Naive B cell (primary cell): ENCODE measurements around the gene CUX1. TPM values are rescaled to one million over a fixed set of nuclear protein-coding genes. Genes with fewer than 3 reads are reported as not detected.

ENCODE experiments used
- ATAC-seq, 2 donors: fragments of 150-1000 bp; cut with Tn5 transposase; 2 replicates each; pipeline ENCODE4 v1.10.0; 2021; ENCODE audit warnings: low read depth in 2 of 2, mild to moderate bottlenecking in 2 of 2, moderate library complexity in 2 of 2
- DNase-seq: peaks from one replicate; pipeline ENCODE4 v3.0.0; 2022
- H3K27ac Mint-ChIP-seq, 6 donors: one replicate each; pipeline ENCODE4 v1.8.0; 2020 to 2022; ENCODE audit warnings: mild to moderate bottlenecking in 6 of 6, mixed read lengths in 6 of 6, moderate library complexity in 5 of 6, inconsistent platforms in 2 of 6
- H3K27me3 Mint-ChIP-seq, 3 donors: one replicate each; pipeline ENCODE4 v1.8.0; 2021 to 2022; ENCODE audit warnings: mixed read lengths in 3 of 3, mild to moderate bottlenecking in 1 of 3
- H3K36me3 Mint-ChIP-seq, 2 donors: one replicate each; pipeline ENCODE4 v1.8.0; 2020 to 2022; ENCODE audit warnings: mixed read lengths in 2 of 2, inconsistent platforms in 1 of 2, mild to moderate bottlenecking in 1 of 2
- H3K4me1 Mint-ChIP-seq, 3 donors: one replicate each; pipeline ENCODE4 v1.8.0; 2020 to 2022; ENCODE audit warnings: mixed read lengths in 3 of 3, inconsistent platforms in 1 of 3, mild to moderate bottlenecking in 1 of 3, moderate library complexity in 1 of 3
- H3K4me3 Mint-ChIP-seq, 8 donors: one replicate each; pipeline ENCODE4 v1.8.0; 2020 to 2022; ENCODE audit warnings: mild to moderate bottlenecking in 8 of 8, mixed read lengths in 8 of 8, moderate library complexity in 8 of 8, inconsistent platforms in 2 of 8
- H3K9me3 Mint-ChIP-seq, 7 donors: one replicate each; pipeline ENCODE4 v1.8.0; 2020 to 2022; ENCODE audit warnings: mixed read lengths in 7 of 7, mild to moderate bottlenecking in 5 of 7, inconsistent platforms in 2 of 7, moderate library complexity in 1 of 7
- polyA plus RNA-seq, 6 donors: library from polyadenylated mRNA; unstranded; fragments of 300-500 nt; fragmentation: Illumina TruSeq; gene quantifications; one replicate each; pipeline ENCODE4 v1.2.3, GENCODE V29; 2021; ENCODE audit warnings: low read depth in 6 of 6

The CUX1 gene
- polyA plus RNA-seq, 6 donors from 2014 or later: 0.66 to 31.5 (median 14.5) TPM

DNA sequence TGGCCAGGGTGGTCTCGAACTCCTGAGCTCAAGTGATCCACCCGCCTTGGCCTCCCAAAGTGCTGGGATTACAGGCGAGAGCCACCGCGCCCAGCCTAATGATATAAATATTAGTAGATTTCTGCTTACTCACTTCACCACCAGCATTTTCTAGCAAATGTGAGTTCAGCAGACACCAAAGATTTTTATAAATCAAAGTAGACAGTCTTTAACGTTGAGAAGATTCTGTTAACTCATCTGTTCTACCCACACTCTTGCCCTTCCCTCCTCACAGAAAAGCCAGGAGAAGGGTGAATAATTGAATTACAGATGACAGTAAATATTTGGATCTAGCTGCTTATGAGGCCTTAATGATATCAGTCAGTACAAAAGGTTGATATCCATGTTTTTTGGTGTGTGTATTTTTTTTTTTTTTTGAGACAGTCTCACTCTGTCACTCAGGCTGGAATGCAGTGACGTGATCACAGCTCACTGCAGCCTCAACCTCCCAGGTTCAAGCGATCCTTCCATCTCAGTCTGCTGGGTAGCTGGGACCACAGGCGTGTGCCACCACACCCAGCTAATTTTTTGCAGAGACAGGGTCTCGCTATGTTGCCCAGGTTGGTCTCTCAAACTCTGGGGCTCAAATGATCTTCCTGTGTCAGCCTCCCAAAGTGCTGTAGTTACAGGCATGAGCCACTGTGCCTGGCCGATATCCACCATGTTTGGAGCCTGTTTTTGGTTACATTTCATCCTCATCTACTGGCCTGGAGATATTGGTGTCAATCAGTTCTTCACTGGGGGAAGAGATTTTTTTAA, 120.5 kb downstream of the CUX1 start:
- ATAC-seq (no peak), DNase-seq (no peak)
- peak overlapping the region in 4 of 6 donors; percentile 39 to 47 (median 46) for H3K27ac Mint-ChIP-seq
- H3K4me3 Mint-ChIP-seq: peak overlapping the region in 1 of 8 donors; percentile 65
- no peaks in the 10 kb centered on the region for H3K27me3 Mint-ChIP-seq
- no peaks in the 10 kb centered on the region for H3K36me3 Mint-ChIP-seq
- H3K9me3 Mint-ChIP-seq: no peaks in the 10 kb centered on the region
- H3K4me1 Mint-ChIP-seq: peaks cover 28 to 60% (median 59%) of the 10 kb centered on the region in 3 donors

- Mint-ChIP-seq H3K36me3 (no peaks in the 10 kb centered on the region), H3K4me1 (peaks cover 28 to 53% (median 50%) of the 10 kb centered on the region in 3 donors), H3K27ac (peak overlapping the region in 2 of 6 donors; percentile 36 to 53), H3K9me3 (no peaks in the 10 kb centered on the region), H3K4me3 (peak overlapping the region in 2 of 8 donors; percentile 32 to 59), H3K27me3 (no peaks in the 10 kb centered on the region)
- DNase-seq: peak; percentile 20
- peak; percentile 66 to 71 for ATAC-seq
Measured at GRCh38 chr7:101939136-101939695, 121.8 kb downstream of the CUX1 start.

DNA sequence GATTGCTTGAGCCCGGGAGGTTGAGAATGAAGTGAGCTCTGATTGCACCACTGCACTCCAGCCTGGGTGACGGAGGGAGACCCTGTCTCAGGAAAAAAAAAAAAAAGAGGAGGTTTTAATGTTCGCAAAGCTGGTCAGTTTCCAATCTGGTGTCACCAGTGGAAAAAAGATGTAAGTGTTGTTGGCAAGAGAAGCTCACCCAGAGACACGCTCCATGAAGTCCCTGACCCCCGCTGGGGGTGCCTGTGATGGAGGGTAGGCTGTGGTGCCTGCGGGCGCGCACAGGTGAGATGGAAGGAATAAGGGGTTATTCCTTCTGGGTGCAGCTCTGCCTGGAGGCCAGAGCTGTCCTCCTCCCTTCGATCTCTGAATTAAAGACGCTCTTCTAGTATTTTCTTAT, 122.7 kb downstream of the CUX1 start:
- no peaks in the 10 kb centered on the region for H3K36me3 Mint-ChIP-seq
- ATAC-seq (no peak), DNase-seq (no peak)
- H3K27ac Mint-ChIP-seq: no peak overlapping the region
- no peak overlapping the region for H3K4me3 Mint-ChIP-seq
- H3K27me3 Mint-ChIP-seq: no peaks in the 10 kb centered on the region
- H3K9me3 Mint-ChIP-seq: no peaks in the 10 kb centered on the region
- peaks cover 26 to 43% (median 41%) of the 10 kb centered on the region in 3 donors for H3K4me1 Mint-ChIP-seq

DNA sequence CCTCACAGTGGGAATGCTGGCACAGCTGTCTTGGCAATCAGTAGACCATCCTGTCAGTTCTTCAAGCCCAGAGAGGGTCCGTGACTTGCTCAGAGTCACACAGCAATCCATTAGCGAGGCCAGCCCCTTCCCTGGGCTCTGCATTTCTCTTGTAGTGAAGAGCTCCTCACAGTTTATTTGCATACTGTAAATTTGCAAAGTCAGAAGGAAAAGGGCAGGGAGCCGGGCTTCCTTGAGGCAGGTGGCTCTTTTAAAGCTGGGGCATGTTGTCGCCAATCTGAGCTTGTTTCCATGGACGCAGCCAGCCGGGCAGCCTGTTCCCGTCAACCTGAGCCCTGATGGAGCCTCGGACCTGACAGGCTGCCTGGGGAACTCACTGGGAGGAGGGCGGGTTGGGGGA, 123.4 kb downstream of the CUX1 start:
- ATAC-seq: no peak
- H3K27ac Mint-ChIP-seq: no peak overlapping the region
- no peaks in the 10 kb centered on the region for H3K36me3 Mint-ChIP-seq
- H3K27me3 Mint-ChIP-seq: no peaks in the 10 kb centered on the region
- no peak for DNase-seq
- H3K9me3 Mint-ChIP-seq: no peaks in the 10 kb centered on the region
- H3K4me1 Mint-ChIP-seq: peaks cover 22 to 42% (median 41%) of the 10 kb centered on the region in 3 donors
- no peak overlapping the region for H3K4me3 Mint-ChIP-seq

- Mint-ChIP-seq H3K27ac (peak overlapping the region in 2 of 6 donors; percentile 62 to 82), H3K36me3 (no peaks in the 10 kb centered on the region), H3K4me3 (no peak overlapping the region), H3K4me1 (peaks cover 21 to 41% (median 38%) of the 10 kb centered on the region in 3 donors), H3K27me3 (no peaks in the 10 kb centered on the region), H3K9me3 (no peaks in the 10 kb centered on the region)
- DNase-seq (no peak), ATAC-seq (no peak)
Measured at GRCh38 chr7:101941481-101942383, 124.3 kb downstream of the CUX1 start.

- Mint-ChIP-seq H3K4me1 (peaks cover 16 to 36% (median 35%) of the 10 kb centered on the region in 3 donors), H3K36me3 (no peaks in the 10 kb centered on the region), H3K4me3 (no peak overlapping the region), H3K27ac (no peak overlapping the region), H3K27me3 (no peaks in the 10 kb centered on the region), H3K9me3 (no peaks in the 10 kb centered on the region)
- DNase-seq: no peak
- ATAC-seq: no peak
Measured at GRCh38 chr7:101942603-101943210, 125.3 kb downstream of the CUX1 start.

DNA sequence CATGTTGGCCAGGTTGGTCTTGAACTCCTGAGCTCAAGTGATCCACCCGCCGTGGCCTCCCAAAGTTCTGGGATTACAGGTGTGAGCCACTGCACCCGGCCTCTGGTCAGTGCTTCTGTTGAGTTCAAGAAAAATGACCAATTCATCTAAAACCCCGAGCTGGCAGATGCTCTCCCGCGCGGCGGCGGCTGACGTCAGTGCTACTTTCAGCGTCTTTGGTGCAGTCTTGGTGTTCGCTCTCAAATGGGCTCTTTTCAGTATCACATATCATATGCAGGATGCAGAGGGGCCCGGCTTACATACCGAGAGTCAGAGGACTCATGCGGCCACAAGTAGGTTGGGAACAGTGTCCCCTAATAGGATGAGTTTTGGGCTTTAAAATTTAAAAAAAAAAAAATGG, 125.9 kb downstream of the CUX1 start:
- Mint-ChIP-seq H3K4me3 (no peak overlapping the region), H3K9me3 (no peaks in the 10 kb centered on the region), H3K27ac (no peak overlapping the region), H3K4me1 (peaks cover 16 to 35% (median 34%) of the 10 kb centered on the region in 3 donors), H3K27me3 (no peaks in the 10 kb centered on the region), H3K36me3 (no peaks in the 10 kb centered on the region)
- DNase-seq (no peak), ATAC-seq (no peak)

DNA sequence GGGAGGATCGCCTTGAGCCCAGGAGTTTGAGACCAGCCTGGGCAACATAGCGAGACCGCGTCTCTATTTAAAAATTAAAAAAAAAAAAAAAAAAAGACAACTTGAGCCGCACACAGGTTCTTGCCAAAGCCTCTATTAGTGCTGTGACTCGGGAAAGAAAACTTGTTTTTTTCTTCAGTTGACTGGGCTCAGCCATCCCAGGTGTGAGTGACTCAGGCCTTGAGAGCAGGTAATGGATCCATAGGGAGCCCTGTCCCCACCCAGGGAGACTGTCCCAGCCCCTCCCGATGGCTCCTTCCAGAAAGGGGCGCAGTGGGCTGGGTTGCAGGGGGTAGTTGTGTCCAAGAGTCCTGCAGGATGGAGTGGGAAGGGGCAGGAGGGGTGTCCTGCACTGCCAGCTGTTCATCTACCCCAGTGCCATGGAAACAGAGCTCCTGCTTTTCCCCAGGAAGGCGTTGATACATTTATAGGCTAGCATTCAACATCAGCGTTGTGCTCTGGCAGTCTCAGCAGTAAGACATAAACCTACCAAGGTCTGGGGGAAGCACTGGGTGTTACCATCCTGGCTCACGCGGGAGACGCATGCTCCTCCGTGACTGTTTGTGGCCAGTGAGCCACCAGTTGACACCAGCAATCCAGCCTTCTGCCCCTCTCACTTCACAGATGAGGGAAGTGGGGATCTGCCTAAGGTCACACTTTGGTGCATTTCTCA, 126.6 kb downstream of the CUX1 start:
- Mint-ChIP-seq H3K27ac (no peak overlapping the region), H3K9me3 (no peaks in the 10 kb centered on the region), H3K27me3 (no peaks in the 10 kb centered on the region), H3K36me3 (no peaks in the 10 kb centered on the region), H3K4me3 (no peak overlapping the region), H3K4me1 (peaks cover 14 to 33% (median 27%) of the 10 kb centered on the region in 3 donors)
- ATAC-seq: no peak
- no peak for DNase-seq

DNA sequence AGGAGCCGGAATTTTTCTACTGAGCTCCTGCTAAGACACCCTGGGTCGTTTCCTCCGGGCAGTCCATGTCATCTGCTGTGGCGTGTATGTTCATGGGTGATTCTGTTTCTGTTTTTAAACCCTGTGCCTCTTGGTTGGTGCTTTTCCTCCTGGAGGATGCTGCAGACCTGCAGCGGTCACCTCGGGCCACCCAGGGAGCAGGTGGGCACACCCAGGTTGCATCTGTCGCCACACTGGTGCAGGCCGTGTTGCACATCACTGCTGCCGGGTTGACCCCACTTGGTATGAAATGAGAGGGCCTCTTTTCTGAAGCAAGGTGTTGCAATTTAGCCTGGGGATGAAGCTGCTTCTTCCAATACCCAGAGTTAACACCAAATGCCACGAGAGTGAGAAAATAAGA, 127.2 kb downstream of the CUX1 start:
- Mint-ChIP-seq H3K4me1 (peaks cover 9 to 27% (median 27%) of the 10 kb centered on the region in 3 donors), H3K36me3 (no peaks in the 10 kb centered on the region), H3K4me3 (no peak overlapping the region), H3K27ac (no peak overlapping the region), H3K27me3 (no peaks in the 10 kb centered on the region), H3K9me3 (no peaks in the 10 kb centered on the region)
- ATAC-seq (no peak), DNase-seq (no peak)

- H3K4me3 Mint-ChIP-seq: no peak overlapping the region
- no peaks in the 10 kb centered on the region for H3K36me3 Mint-ChIP-seq
- no peaks in the 10 kb centered on the region for H3K9me3 Mint-ChIP-seq
- ATAC-seq (no peak), DNase-seq (no peak)
- H3K27ac Mint-ChIP-seq: peak overlapping the region in 1 of 6 donors; percentile 60
- peaks cover 9 to 26% (median 25%) of the 10 kb centered on the region in 3 donors for H3K4me1 Mint-ChIP-seq
- H3K27me3 Mint-ChIP-seq: no peaks in the 10 kb centered on the region
Measured at GRCh38 chr7:101945034-101945758, 127.8 kb downstream of the CUX1 start.

- H3K4me3 Mint-ChIP-seq: no peak overlapping the region
- H3K27ac Mint-ChIP-seq: no peak overlapping the region
- H3K4me1 Mint-ChIP-seq: peaks cover 9 to 26% (median 26%) of the 10 kb centered on the region in 3 donors
- ATAC-seq (no peak), DNase-seq (no peak)
- H3K27me3 Mint-ChIP-seq: no peaks in the 10 kb centered on the region
- H3K9me3 Mint-ChIP-seq: no peaks in the 10 kb centered on the region
- no peaks in the 10 kb centered on the region for H3K36me3 Mint-ChIP-seq
Measured at GRCh38 chr7:101947899-101948298, 130.5 kb downstream of the CUX1 start.

DNA sequence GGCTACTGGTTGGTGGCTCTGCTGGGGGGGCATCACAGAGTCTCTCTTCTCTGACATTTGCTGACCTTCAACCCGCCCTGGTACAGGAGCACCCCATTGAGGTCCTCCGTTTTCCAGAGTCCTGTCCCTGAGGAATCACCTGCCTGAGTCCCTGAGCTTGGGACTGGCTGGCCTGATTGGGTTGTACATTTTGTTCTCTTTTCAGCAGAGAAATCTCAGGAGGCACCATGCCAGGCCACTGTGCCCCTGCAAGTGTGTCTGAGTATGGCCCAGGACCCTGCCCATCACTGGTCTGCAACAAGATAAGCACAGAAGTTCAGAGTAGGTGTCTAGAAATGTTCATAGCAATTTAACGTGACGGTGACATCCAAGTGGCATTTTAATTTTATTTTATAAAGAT, 131.2 kb downstream of the CUX1 start:
- ATAC-seq: no peak

More for the DNA sequence above, 131.2 kb downstream of the CUX1 start:
- no peaks in the 10 kb centered on the region for H3K9me3 Mint-ChIP-seq
- no peak for DNase-seq
- H3K4me1 Mint-ChIP-seq: peaks cover 14 to 33% (median 26%) of the 10 kb centered on the region in 3 donors
- no peak overlapping the region for H3K27ac Mint-ChIP-seq
- no peaks in the 10 kb centered on the region for H3K36me3 Mint-ChIP-seq
- no peak overlapping the region for H3K4me3 Mint-ChIP-seq
- no peaks in the 10 kb centered on the region for H3K27me3 Mint-ChIP-seq
